Neural progenitor cell (in vitro differentiated cells): ENCODE results near the gene B3GNT5.

ENCODE experiments used
- CTCF ChIP-seq: fragments of 200-600 bp; sonication (generic); IDR thresholded peaks from 2 replicates; pipeline ENCODE4 v1.5.1; 2017; ENCODE audit warnings: antibody characterized with exemption, mild to moderate bottlenecking
- EZH2 ChIP-seq: fragments of 200-600 bp; sonication (generic); IDR thresholded peaks from 2 replicates; pipeline ENCODE4 v1.6.1; 2017; ENCODE audit warnings: antibody characterized with exemption, mild to moderate bottlenecking, moderate library complexity

GRCh38 chr3:183300996-183301562 lies 48.0 kb downstream of the B3GNT5 start:
- TF ChIP-seq EZH2 (no peak), CTCF (no peak)
